AG08395 (cell line): ENCODE measurements around the gene TMEM39A.
A peak's percentile ranks its signal among the peaks of the same experiment; 100 is the strongest.

Experiments used
- DNase-seq: peaks from one replicate; pipeline ENCODE4 v3.0.0; 2012; ENCODE audit warnings: mixed read lengths, low spot score

Gene TMEM39A

GRCh38 chr3:119463171-119464169 lies at the start of gene TMEM39A:
Gene TMEM39A (minus strand): TSS chr3:119463615. CDS start chr3:119462074, 1,541 bp downstream.
- DNase-seq: peak; percentile 100

- no peak for DNase-seq
Observed at GRCh38 chr3:119510690-119511089, 47.3 kb upstream of the TMEM39A start.

- DNase-seq: no peak
Observed at GRCh38 chr3:119508172-119508845, 44.9 kb upstream of the TMEM39A start.

GRCh38 chr3:119507404-119507803 lies 44.0 kb upstream of the TMEM39A start:
- DNase-seq: no peak

GRCh38 chr3:119506631-119507030 lies 43.2 kb upstream of the TMEM39A start:
- no peak for DNase-seq

- DNase-seq: no peak
Observed at GRCh38 chr3:119500901-119501300, 37.5 kb upstream of the TMEM39A start.

- DNase-seq: no peak
Observed at GRCh38 chr3:119500265-119500664, 36.9 kb upstream of the TMEM39A start.

- peak; percentile 99 for DNase-seq
Observed at GRCh38 chr3:119498186-119499011, 35.0 kb upstream of the TMEM39A start, which contains the start of gene TIMMDC1. Gene TIMMDC1 (plus strand): TSS chr3:119498547. CDS start chr3:119498734, 187 bp downstream.

GRCh38 chr3:119497820-119498185 lies 34.4 kb upstream of the TMEM39A start:
- peak; percentile 3 for DNase-seq

GRCh38 chr3:119494597-119494996 lies 31.2 kb upstream of the TMEM39A start:
- no peak for DNase-seq

- DNase-seq: no peak
Observed at GRCh38 chr3:119492810-119493209, 29.4 kb upstream of the TMEM39A start.

- no peak for DNase-seq
Observed at GRCh38 chr3:119492128-119492527, 28.7 kb upstream of the TMEM39A start.

GRCh38 chr3:119490153-119490552 lies 26.7 kb upstream of the TMEM39A start:
- no peak for DNase-seq

- DNase-seq: no peak
Observed at GRCh38 chr3:119485563-119485962, 22.1 kb upstream of the TMEM39A start.

- no peak for DNase-seq
Observed at GRCh38 chr3:119483101-119483500, 19.7 kb upstream of the TMEM39A start.

- DNase-seq: peak; percentile 7
Observed at GRCh38 chr3:119481079-119481478, 17.7 kb upstream of the TMEM39A start.

- DNase-seq: no peak
Observed at GRCh38 chr3:119470866-119471265, 7.5 kb upstream of the TMEM39A start.

- DNase-seq: peak; percentile 3
Observed at GRCh38 chr3:119469418-119470189, 6.2 kb upstream of the TMEM39A start.

- DNase-seq: no peak
Observed at GRCh38 chr3:119468041-119468440, 4.6 kb upstream of the TMEM39A start.

GRCh38 chr3:119457246-119457645 lies 6.2 kb downstream of the TMEM39A start:
- DNase-seq: no peak

GRCh38 chr3:119456469-119456868 lies 6.9 kb downstream of the TMEM39A start:
- no peak for DNase-seq
